ENCODE measurements around the gene ADAMTS4. TPM values are rescaled to one million over a fixed set of nuclear protein-coding genes. Genes with fewer than 3 reads are reported as not detected.

Gene ADAMTS4
- total RNA-seq, 5 donors from 2014 or later (not counting 1 experiment from before 2014, with no cell fraction given): 0.86 to 1.8 (median 1.4) TPM

DNA sequence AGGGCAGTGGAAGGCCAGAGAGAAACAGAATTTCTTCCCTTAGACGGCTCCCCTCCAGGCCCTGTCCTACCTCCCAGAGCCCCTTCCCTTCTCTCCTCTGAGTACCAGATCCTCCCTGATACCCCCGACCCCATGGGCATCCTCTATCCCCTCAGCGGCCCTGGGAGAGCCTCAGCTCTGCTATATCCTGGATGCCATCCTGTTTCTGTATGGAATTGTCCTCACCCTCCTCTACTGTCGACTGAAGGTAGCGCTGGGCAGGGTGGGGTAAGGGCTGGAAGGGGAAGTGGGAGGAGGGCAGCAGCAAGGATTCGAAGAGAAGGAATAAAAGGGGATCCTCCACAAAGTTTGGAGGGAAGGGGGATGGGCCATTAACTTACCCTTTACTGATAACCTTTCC lies 19.0 kb upstream of the ADAMTS4 start:
- Mint-ChIP-seq H3K9me3 (no peaks in the 10 kb centered on the region), H3K36me3 (peaks cover 22% of the 10 kb centered on the region), H3K4me3 (peak overlapping the region in 2 of 3 donors; percentile 45 to 69), H3K4me1 (peaks cover 49 to 60% (median 55%) of the 10 kb centered on the region in 3 donors), H3K27ac (peak overlapping the region; percentile 94 to 97), H3K27me3 (no peaks in the 10 kb centered on the region)
- peak overlapping the region; percentile 20 for H3K27ac ChIP-seq (ENCODE audit: low read length)
- DNase-seq: no peak
- H3K4me1 ChIP-seq (ENCODE audit: control insufficient read depth in 1 of 2, extremely low read depth in 1 of 2, insufficient read depth in 2 of 2, low read length in 2 of 2): peaks cover 21 to 29% of the 10 kb centered on the region in 2 experiments
- H3K27me3 ChIP-seq (replicated peaks in 1 of 2; ENCODE audit: control insufficient read depth in 2 of 2, extremely low read depth in 1 of 2, insufficient read depth in 2 of 2, low read length in 1 of 2): no peaks in the 10 kb centered on the region
- POLR2A ChIA-PET: interaction anchor here (0.6 kb wide), 2 partner anchors 41 to 53 kb away, joined by 4 to 9 read pairs; partner anchors contain the start of gene PCP4L1 (in 1 of the 2)
- ATAC-seq (replicated peaks in 1 of 4): no peak
- CTCF ChIA-PET: interaction anchor here in 1 of 2 donors (0.6 to 1.3 kb wide), 4 partner anchors 8 to 32 kb away, joined by 3 to 4 read pairs (median 3); partner anchors contain the start of gene TOMM40L
- H3K36me3 ChIP-seq (ENCODE audit: control insufficient read depth in 2 of 2, extremely low read depth in 1 of 2, insufficient read depth in 1 of 2, low read length in 1 of 2): peaks cover 0 to 18% of the 10 kb centered on the region in 2 donors
- no peaks in the 10 kb centered on the region for H3K9me3 ChIP-seq
- WGBS (ENCODE audit: insufficient coverage): 69% methylated on average over 3 of the region's 6 CpGs
- H3K4me3 ChIP-seq (ENCODE audit: control insufficient read depth in 1 of 2, extremely low read depth in 1 of 2, low read length in 1 of 2): no peak overlapping the region

DNA sequence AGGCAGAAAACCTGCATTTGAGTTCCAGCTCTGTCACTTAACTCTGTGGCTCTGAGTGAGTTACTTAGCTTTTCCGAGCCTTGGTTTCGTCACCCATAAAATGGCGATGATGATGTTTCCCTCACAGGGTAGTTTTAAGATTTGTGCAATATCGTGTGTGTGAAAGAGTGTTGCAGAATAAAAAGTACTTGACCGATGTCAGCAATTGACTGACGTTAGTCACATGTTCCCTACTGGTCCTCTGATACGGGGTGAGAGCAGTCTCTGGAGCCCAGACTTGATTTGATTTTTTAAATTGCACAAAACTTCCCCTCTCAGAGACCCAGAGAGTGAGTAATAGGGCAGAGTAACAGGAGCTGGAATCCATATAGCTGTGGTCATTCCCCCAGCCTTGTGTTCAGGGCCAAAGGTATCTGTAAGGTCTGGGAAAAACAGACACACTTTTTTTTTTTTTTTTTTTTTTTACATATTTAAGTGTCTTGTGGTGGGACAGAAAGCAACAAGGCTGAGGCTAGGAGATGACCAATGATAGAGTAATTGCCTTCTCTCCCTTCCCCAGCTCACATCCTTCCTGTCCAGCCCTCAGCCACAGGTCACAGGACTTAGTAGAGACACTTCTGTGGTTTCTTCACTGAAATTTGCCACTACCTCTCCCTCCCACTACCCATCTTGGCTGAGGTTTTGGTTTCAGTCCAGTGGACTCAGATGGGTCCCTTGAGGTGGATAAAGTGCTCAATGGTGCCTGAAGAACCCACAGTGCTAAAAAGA lies 18.3 kb upstream of the ADAMTS4 start:
- no peak overlapping the region for H3K4me3 ChIP-seq (ENCODE audit: control insufficient read depth in 1 of 2, extremely low read depth in 1 of 2, low read length in 1 of 2)
- H3K4me1 ChIP-seq (ENCODE audit: control insufficient read depth in 1 of 2, extremely low read depth in 1 of 2, insufficient read depth in 2 of 2, low read length in 2 of 2): peaks cover 21 to 29% of the 10 kb centered on the region in 2 experiments
- peak overlapping the region; percentile 94 to 97 for H3K27ac Mint-ChIP-seq
- peaks cover 28% of the 10 kb centered on the region for H3K36me3 Mint-ChIP-seq
- H3K9me3 Mint-ChIP-seq: no peaks in the 10 kb centered on the region
- no peak for DNase-seq
- H3K4me1 Mint-ChIP-seq: peaks cover 49 to 57% (median 54%) of the 10 kb centered on the region in 3 donors
- H3K27me3 ChIP-seq (replicated peaks in 1 of 2; ENCODE audit: control insufficient read depth in 2 of 2, extremely low read depth in 1 of 2, insufficient read depth in 2 of 2, low read length in 1 of 2): no peaks in the 10 kb centered on the region
- no peak overlapping the region for H3K27ac ChIP-seq (ENCODE audit: low read length)
- ChIA-PET CTCF (interaction anchor here in 1 of 2 donors (0.8 to 1.3 kb wide), 4 partner anchors 8 to 11 kb away, joined by 3 to 5 read pairs (median 4); partner anchors contain the start of gene TOMM40L), POLR2A (interaction anchor here in 1 of 2 donors (0.6 to 0.7 kb wide), 2 partner anchors 9 to 41 kb away, joined by 3 to 9 read pairs; partner anchors contain the start of genes PCP4L1 and TOMM40L)
- no peak for ATAC-seq (replicated peaks in 1 of 4)
- H3K27me3 Mint-ChIP-seq: no peaks in the 10 kb centered on the region
- 75% methylated on average over 6 of the region's 7 CpGs for WGBS (ENCODE audit: insufficient coverage)
- H3K9me3 ChIP-seq: no peaks in the 10 kb centered on the region
- peak overlapping the region; percentile 40 to 69 (median 52) for H3K4me3 Mint-ChIP-seq
- H3K36me3 ChIP-seq (ENCODE audit: control insufficient read depth in 2 of 2, extremely low read depth in 1 of 2, insufficient read depth in 1 of 2, low read length in 1 of 2): peaks cover 0 to 24% of the 10 kb centered on the region in 2 donors

DNA sequence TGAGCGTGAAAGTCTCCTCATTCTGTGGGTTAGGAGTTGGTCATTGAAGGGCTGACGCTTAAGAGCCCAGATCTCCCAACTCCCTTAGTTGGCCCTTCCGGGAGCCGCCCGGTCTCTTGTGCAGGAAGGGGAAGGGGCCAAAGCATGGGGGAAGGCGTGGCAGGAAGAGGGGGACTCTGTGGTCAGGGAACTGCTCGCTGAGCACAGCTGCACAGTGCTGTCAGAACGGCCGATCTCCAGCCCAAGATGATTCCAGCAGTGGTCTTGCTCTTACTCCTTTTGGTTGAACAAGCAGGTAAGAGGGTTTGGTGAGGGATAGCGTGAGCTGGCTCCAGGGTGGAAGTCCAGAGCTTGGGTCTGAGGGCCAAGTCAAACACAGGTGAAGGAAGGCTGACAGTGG lies 16.2 kb upstream of the ADAMTS4 start, which contains the start of gene FCER1G:
Gene FCER1G (plus strand): TSS at position 220 of the 400 bp plus-strand sequence. CDS start 27 bp downstream, at position 247.
- no peaks in the 10 kb centered on the region for H3K9me3 ChIP-seq
- no peak for ATAC-seq (replicated peaks in 1 of 4)
- Mint-ChIP-seq H3K36me3 (peaks cover 42% of the 10 kb centered on the region), H3K9me3 (no peaks in the 10 kb centered on the region), H3K27ac (peak within 1 kb of the TSS; percentile 75 to 86), H3K27me3 (no peaks in the 10 kb centered on the region), H3K4me1 (peaks cover 44 to 52% (median 47%) of the 10 kb centered on the region in 3 donors), H3K4me3 (peak within 1 kb of the TSS; percentile 34 to 70 (median 36))
- H3K27me3 ChIP-seq (replicated peaks in 1 of 2; ENCODE audit: control insufficient read depth in 2 of 2, extremely low read depth in 1 of 2, insufficient read depth in 2 of 2, low read length in 1 of 2): no peaks in the 10 kb centered on the region
- peaks cover 20 to 30% of the 10 kb centered on the region in 2 experiments for H3K4me1 ChIP-seq (ENCODE audit: control insufficient read depth in 1 of 2, extremely low read depth in 1 of 2, insufficient read depth in 2 of 2, low read length in 2 of 2)
- ChIA-PET POLR2A (no interaction called here), CTCF (no interaction called here)
- no peak for DNase-seq
- H3K36me3 ChIP-seq (ENCODE audit: control insufficient read depth in 2 of 2, extremely low read depth in 1 of 2, insufficient read depth in 1 of 2, low read length in 1 of 2): peaks cover 6 to 45% of the 10 kb centered on the region in 2 donors
- WGBS (ENCODE audit: insufficient coverage): 27% methylated on average over 5 of the region's 10 CpGs
- no peak within 1 kb of the TSS for H3K27ac ChIP-seq (ENCODE audit: low read length)
- H3K4me3 ChIP-seq (ENCODE audit: control insufficient read depth in 1 of 2, extremely low read depth in 1 of 2, low read length in 1 of 2): peak within 1 kb of the TSS in 1 of 2 donors; percentile 46

DNA sequence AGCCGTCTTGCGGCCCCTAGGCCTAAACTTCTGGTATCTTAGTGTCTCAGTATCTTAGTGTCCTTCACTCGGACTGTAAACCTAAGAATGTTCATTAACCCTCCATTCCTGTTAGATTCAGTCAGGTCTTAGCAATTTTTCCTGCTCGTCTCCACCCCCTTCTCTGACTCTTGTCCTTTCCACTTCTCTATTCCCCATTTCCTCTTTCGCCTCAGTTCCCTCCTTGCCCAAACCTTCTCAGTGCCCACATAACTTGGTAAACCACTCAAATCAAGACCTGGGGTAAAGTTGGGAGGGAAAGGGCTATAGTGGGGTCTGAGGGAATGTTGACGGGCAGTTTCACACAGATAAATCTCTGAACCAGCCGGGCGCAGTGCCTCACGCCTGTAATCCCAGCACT lies 15.5 kb upstream of the ADAMTS4 start:
- POLR2A ChIA-PET: no interaction called here
- peaks cover 49% of the 10 kb centered on the region for H3K36me3 Mint-ChIP-seq

DNA sequence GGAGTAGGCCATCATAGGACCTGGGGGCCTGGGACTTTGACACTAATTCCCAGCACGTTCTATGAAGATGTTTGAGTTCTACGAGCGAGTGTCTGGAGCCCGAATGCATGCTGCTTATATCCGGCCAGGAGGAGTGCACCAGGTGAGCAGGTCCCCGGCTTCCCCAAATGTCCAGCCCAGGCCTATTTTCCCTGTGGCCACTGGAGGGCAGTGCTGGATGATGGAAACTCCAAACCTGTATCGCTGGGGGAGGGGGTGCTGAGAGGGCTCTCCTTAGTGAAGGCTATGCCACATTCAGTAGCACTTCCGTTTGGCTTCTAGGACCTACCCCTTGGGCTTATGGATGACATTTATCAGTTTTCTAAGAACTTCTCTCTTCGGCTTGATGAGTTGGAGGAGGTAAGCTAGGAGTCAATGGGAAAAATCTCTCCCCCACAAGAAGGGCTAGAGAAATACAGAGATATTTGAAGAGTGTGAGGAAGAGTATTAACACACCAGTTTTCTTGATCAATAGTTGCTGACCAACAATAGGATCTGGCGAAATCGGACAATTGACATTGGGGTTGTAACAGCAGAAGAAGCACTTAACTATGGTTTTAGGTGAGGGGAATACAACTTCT lies 11.0 kb upstream of the ADAMTS4 start:
- DNase-seq: peak in 34 of 35 experiments; percentile 49 to 82 (median 69)
- Histone ChIP-seq H3K4me3 (ENCODE audit: control insufficient read depth in 1 of 2, extremely low read depth in 1 of 2, low read length in 1 of 2) (no peak overlapping the region), H3K9me3 (no peaks in the 10 kb centered on the region), H3K27me3 (replicated peaks in 1 of 2; ENCODE audit: control insufficient read depth in 2 of 2, extremely low read depth in 1 of 2, insufficient read depth in 2 of 2, low read length in 1 of 2) (no peaks in the 10 kb centered on the region), H3K27ac (ENCODE audit: low read length) (no peak overlapping the region), H3K36me3 (ENCODE audit: control insufficient read depth in 2 of 2, extremely low read depth in 1 of 2, insufficient read depth in 1 of 2, low read length in 1 of 2) (peaks cover 13 to 88% of the 10 kb centered on the region in 2 donors), H3K4me1 (ENCODE audit: control insufficient read depth in 1 of 2, extremely low read depth in 1 of 2, insufficient read depth in 2 of 2, low read length in 2 of 2) (peaks cover 3 to 19% of the 10 kb centered on the region in 2 experiments)
- ChIA-PET CTCF (interaction anchor here (1.0 to 2.2 kb wide), 4 partner anchors 10 to 172 kb away, joined by 3 to 32 read pairs (median 6); partner anchors contain the start of gene TOMM40L (in 2 of the 2)), POLR2A (no interaction called here)
- no peaks in the 10 kb centered on the region for H3K27me3 Mint-ChIP-seq
- 66% methylated on average over 6 of the region's 11 CpGs for WGBS (ENCODE audit: insufficient coverage)
- ATAC-seq (replicated peaks in 1 of 4): peak; percentile 90 to 98 (median 90)
- no peak overlapping the region for H3K4me3 Mint-ChIP-seq
- H3K9me3 Mint-ChIP-seq: no peaks in the 10 kb centered on the region
- peaks cover 34 to 40% (median 38%) of the 10 kb centered on the region in 3 donors for H3K4me1 Mint-ChIP-seq
- H3K36me3 Mint-ChIP-seq: peaks cover 70% of the 10 kb centered on the region
- peak overlapping the region; percentile 71 to 84 for H3K27ac Mint-ChIP-seq

More for the DNA sequence above, 15.5 kb upstream of the ADAMTS4 start:
- Histone ChIP-seq H3K9me3 (no peaks in the 10 kb centered on the region), H3K27me3 (replicated peaks in 1 of 2; ENCODE audit: control insufficient read depth in 2 of 2, extremely low read depth in 1 of 2, insufficient read depth in 2 of 2, low read length in 1 of 2) (no peaks in the 10 kb centered on the region), H3K36me3 (ENCODE audit: control insufficient read depth in 2 of 2, extremely low read depth in 1 of 2, insufficient read depth in 1 of 2, low read length in 1 of 2) (peaks cover 6 to 52% of the 10 kb centered on the region in 2 donors), H3K27ac (ENCODE audit: low read length) (no peak overlapping the region), H3K4me3 (ENCODE audit: control insufficient read depth in 1 of 2, extremely low read depth in 1 of 2, low read length in 1 of 2) (no peak overlapping the region), H3K4me1 (ENCODE audit: control insufficient read depth in 1 of 2, extremely low read depth in 1 of 2, insufficient read depth in 2 of 2, low read length in 2 of 2) (peaks cover 18 to 34% of the 10 kb centered on the region in 2 experiments)
- ATAC-seq (replicated peaks in 1 of 4) (no peak), DNase-seq (no peak)
- CTCF ChIA-PET: no interaction called here
- Mint-ChIP-seq H3K27me3 (no peaks in the 10 kb centered on the region), H3K9me3 (no peaks in the 10 kb centered on the region), H3K4me1 (peaks cover 44 to 52% (median 47%) of the 10 kb centered on the region in 3 donors), H3K4me3 (no peak overlapping the region), H3K27ac (peak overlapping the region; percentile 12 to 13)
- 97% methylated on average over 3 of the region's 9 CpGs for WGBS (ENCODE audit: insufficient coverage)

DNA sequence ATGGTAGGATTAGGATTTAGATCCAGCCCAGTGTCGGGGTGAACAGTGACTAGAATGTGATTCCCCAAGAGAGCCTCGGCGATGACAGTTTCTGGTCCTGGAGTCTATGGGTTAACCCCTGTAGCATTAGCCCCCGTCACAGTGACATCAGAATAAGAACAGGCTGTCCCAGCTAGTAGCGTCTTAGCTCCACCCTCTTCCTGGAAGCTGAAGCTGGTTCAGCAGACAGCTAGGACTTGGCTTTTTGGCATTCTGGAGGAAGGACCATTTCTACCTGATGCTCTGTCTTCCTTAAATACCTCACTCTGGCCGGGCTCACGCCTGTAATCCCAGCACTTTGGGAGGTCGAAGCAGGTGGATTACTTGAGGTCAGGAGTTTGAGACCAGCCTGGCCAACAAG lies 8.3 kb upstream of the ADAMTS4 start:
- no peak for DNase-seq
- ChIA-PET POLR2A (no interaction called here), CTCF (interaction anchor here in 1 of 2 donors (0.6 to 6.1 kb wide), 3 partner anchors 19 to 175 kb away, joined by 5 to 76 read pairs (median 7); partner anchors contain the start of gene TOMM40L)
- Histone ChIP-seq H3K9me3 (no peaks in the 10 kb centered on the region), H3K4me3 (ENCODE audit: control insufficient read depth in 1 of 2, extremely low read depth in 1 of 2, low read length in 1 of 2) (no peak overlapping the region), H3K27me3 (replicated peaks in 1 of 2; ENCODE audit: control insufficient read depth in 2 of 2, extremely low read depth in 1 of 2, insufficient read depth in 2 of 2, low read length in 1 of 2) (no peaks in the 10 kb centered on the region), H3K27ac (ENCODE audit: low read length) (no peak overlapping the region), H3K4me1 (ENCODE audit: control insufficient read depth in 1 of 2, extremely low read depth in 1 of 2, insufficient read depth in 2 of 2, low read length in 2 of 2) (peaks cover 13 to 34% of the 10 kb centered on the region in 2 experiments), H3K36me3 (ENCODE audit: control insufficient read depth in 2 of 2, extremely low read depth in 1 of 2, insufficient read depth in 1 of 2, low read length in 1 of 2) (peaks cover 13 to 76% of the 10 kb centered on the region in 2 donors)
- no peak for ATAC-seq (replicated peaks in 1 of 4)
- no peaks in the 10 kb centered on the region for H3K9me3 Mint-ChIP-seq
- no peak overlapping the region for H3K27ac Mint-ChIP-seq
- H3K4me1 Mint-ChIP-seq: peaks cover 44 to 58% (median 58%) of the 10 kb centered on the region in 3 donors
- no peak overlapping the region for H3K4me3 Mint-ChIP-seq
- 85% methylated on average over 3 of the region's 8 CpGs for whole genome bisulfite sequencing (ENCODE audit: insufficient coverage)
- peaks cover 56% of the 10 kb centered on the region for H3K36me3 Mint-ChIP-seq
- no peaks in the 10 kb centered on the region for H3K27me3 Mint-ChIP-seq
